GM12873 (cell line): ENCODE data around the gene PEX5.

Experiments used
- CTCF ChIP-seq: IDR thresholded peaks from 2 replicates; pipeline ENCODE4 v1.5.1; 2012; ENCODE audit warnings: low read depth, mild to moderate bottlenecking, moderate library complexity, low read length, control low read depth; ENCODE audit not compliant: insufficient read depth; ENCODE audit errors: missing control alignments

Gene PEX5

GRCh38 chr12:7189398-7190267, at the start of gene PEX5:
Gene PEX5 (plus strand): TSS chr12:7189686. CDS start chr12:7190378, 692 bp downstream.
- no peak for TF ChIP-seq CTCF

GRCh38 chr12:7141351-7142005, 48.0 kb upstream of the PEX5 start:
- TF ChIP-seq CTCF = no peak

- TF ChIP-seq CTCF = peak; percentile 76
Observed at GRCh38 chr12:7142056-7142644, 47.3 kb upstream of the PEX5 start.

- no peak for TF ChIP-seq CTCF
Observed at GRCh38 chr12:7142809-7143465, 46.5 kb upstream of the PEX5 start.

GRCh38 chr12:7143564-7143963, 45.9 kb upstream of the PEX5 start:
- no peak for TF ChIP-seq CTCF

- peak; percentile 53 for TF ChIP-seq CTCF
Observed at GRCh38 chr12:7144414-7145120, 44.9 kb upstream of the PEX5 start.

GRCh38 chr12:7145671-7146070, 43.8 kb upstream of the PEX5 start:
- no peak for TF ChIP-seq CTCF
